Testis (tissue), 2 donors: Measurements from ENCODE around the gene CLUH.

Experiments used
- POLR2A ChIP-seq: fragments of 450-650 bp; IDR thresholded peaks from one replicate; pipeline ENCODE4 v1.6.1; 2017; ENCODE audit warnings: antibody characterized with exemption, mild to moderate bottlenecking, moderate library complexity
- TF ChIP-seq, protein P1 (sequence below), 3 experiments: fragments of 450-650 bp in 2 of 3; fragments of 200-600 bp in 1 of 3; sonication (generic) in 1 of 3; IDR thresholded peaks; one replicate each; pipeline ENCODE4 v1.5.1; 2016 to 2019; ENCODE audit warnings: antibody characterized with exemption in 3 of 3, mild to moderate bottlenecking in 2 of 3, moderate library complexity in 1 of 3

GRCh38 chr17:2656283-2656682 lies 55.3 kb downstream of the CLUH start:
- TF ChIP-seq, protein P1, sequence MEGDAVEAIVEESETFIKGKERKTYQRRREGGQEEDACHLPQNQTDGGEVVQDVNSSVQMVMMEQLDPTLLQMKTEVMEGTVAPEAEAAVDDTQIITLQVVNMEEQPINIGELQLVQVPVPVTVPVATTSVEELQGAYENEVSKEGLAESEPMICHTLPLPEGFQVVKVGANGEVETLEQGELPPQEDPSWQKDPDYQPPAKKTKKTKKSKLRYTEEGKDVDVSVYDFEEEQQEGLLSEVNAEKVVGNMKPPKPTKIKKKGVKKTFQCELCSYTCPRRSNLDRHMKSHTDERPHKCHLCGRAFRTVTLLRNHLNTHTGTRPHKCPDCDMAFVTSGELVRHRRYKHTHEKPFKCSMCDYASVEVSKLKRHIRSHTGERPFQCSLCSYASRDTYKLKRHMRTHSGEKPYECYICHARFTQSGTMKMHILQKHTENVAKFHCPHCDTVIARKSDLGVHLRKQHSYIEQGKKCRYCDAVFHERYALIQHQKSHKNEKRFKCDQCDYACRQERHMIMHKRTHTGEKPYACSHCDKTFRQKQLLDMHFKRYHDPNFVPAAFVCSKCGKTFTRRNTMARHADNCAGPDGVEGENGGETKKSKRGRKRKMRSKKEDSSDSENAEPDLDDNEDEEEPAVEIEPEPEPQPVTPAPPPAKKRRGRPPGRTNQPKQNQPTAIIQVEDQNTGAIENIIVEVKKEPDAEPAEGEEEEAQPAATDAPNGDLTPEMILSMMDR (IDR thresholded peaks at IDR 0.05), result no peak
- TF ChIP-seq POLR2A, result no peak
